Measurements from ENCODE around the gene CLIP1.
"Not testable (repeated sequence)": the region's sequence is repeated elsewhere in the genome, so short reads cannot be mapped to it uniquely, and the experiment has no call there.

CLIP1 gene

GRCh38 chr12:122394626-122395194, 27.8 kb downstream of the CLIP1 start:
- no peak for DNase-seq

GRCh38 chr12:122393817-122394216, 28.7 kb downstream of the CLIP1 start:
- DNase-seq: no peak

DNA sequence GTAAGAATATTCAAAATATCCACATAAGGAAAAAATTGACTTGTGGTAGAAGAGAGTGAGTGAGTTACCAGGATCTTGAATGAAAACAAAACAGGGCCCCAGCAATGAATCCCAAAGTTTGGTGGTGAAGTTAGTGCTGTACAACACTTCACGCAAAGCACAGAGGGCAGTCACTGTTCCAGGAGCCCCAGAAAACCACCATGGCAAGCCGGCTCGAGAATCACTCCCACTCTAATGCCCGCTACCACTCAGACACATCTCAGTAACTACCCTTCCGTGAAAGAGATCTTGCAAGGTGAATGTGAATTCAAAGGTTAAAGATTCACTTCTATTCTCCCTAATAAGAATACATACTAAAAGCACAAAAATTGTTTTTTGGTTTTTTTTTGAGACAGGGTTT, 30.1 kb downstream of the CLIP1 start:
- no peak for DNase-seq

DNA sequence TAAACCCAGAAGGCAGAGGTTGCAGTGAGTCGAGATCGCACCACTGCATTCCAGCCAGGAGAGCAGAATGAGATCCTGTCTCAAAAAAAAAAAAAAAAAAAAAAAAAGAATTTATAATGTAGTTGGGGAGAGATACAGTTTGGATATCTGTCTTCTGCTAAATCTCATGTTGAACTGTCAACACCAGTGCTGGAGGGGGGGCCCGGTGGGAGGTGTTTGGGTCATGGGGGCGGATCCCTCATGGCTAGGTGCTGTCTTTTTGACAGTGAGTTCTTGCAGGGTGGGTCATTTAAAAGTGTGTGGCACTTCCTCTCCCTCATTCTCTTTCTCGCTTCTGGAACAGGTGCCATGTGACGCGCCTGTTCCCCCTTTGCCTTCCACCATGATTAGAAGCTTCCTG, 32.8 kb downstream of the CLIP1 start:
- DNase-seq: no peak

- no peak for DNase-seq
Observed at GRCh38 chr12:122387887-122388286, 34.6 kb downstream of the CLIP1 start.

DNA sequence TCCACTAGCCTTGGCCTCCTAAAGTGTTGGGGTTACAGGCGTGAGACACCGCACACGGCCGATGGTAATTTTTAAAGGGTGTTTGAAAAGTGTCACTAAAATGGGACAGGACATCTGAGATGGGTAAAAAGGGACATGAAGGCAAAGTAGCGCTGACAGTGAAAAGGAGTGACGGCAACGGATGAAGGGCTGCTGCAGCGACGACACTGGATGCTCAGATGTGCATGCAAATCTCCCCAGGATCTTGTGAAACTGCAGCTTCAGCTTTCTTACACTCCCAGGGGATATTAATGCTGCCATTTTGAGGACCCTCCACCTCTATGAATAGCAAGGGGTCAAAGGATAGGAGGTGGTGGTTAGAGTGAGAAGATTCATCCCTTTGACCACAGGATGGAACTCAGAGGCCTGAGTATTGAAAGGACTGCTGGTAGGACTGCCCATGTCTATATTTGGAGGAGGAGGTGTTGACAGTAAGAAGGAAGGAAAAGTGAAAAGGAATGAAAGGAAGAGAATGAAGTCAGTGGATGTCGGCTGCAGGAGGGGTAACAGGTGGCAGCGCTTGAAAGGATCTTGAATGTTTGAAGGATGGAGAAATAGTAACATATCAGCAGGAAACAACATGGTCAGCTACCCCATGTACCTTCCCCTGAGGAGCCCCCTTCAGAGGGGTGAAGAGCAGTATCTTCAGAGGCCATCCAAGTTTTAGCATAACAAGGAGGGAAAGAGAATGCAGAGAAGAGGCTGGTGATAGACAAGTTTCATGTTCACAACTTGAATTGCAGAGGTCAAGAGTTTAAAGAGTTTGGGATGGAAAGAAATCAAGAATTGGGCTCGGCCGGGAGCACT, 37.1 kb downstream of the CLIP1 start:
- no peak for DNase-seq

- DNase-seq: no peak
Observed at GRCh38 chr12:122382919-122383350, 39.5 kb downstream of the CLIP1 start.

- DNase-seq: no peak
Observed at GRCh38 chr12:122381021-122381420, 41.4 kb downstream of the CLIP1 start.

- not testable (repeated sequence) for DNase-seq
Observed at GRCh38 chr12:122376751-122377150, 45.7 kb downstream of the CLIP1 start.

DNA sequence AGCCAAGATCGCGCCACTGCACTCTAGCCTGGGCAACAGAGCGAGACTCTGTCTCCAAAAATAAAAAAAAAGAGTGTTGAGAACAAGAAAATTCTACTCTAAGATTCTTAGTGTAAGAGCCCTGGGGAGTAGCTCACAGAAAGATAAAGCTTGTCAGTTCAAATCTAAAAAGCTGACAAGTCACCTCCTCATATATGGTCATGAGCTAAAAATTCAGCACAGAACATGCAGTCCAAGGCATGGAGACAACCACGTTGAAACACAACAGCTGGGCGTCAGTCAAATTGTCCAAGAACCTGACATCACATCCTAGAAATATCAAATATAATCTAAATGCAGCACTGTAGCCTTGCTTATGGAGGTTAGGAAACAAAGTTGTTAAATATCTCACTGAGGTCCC, 47.8 kb downstream of the CLIP1 start:
- no peak for DNase-seq

- no peak for DNase-seq
Observed at GRCh38 chr12:122371475-122372045, 50.9 kb downstream of the CLIP1 start.

GRCh38 chr12:122368361-122369073, 54.0 kb downstream of the CLIP1 start:
- DNase-seq: no peak

DNA sequence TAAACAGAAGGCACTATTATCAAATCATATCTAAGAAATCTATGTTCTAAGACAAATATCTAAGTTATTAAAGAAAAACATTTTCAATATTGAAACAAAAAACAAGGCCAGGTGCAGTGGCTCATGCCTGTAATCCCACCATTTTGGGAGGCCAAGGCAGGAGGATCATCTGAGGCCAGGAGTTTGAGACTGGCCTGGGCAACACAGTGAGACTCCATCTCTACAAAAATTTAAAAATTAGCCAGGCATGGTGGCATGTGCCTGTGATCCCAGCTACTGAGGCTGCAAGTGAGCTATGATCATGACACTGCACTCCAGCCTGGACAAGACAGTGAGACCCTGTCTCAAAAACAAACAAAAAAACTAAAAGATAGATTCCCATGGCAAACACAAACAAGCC, 54.8 kb downstream of the CLIP1 start:
- DNase-seq: not testable (repeated sequence)

DNA sequence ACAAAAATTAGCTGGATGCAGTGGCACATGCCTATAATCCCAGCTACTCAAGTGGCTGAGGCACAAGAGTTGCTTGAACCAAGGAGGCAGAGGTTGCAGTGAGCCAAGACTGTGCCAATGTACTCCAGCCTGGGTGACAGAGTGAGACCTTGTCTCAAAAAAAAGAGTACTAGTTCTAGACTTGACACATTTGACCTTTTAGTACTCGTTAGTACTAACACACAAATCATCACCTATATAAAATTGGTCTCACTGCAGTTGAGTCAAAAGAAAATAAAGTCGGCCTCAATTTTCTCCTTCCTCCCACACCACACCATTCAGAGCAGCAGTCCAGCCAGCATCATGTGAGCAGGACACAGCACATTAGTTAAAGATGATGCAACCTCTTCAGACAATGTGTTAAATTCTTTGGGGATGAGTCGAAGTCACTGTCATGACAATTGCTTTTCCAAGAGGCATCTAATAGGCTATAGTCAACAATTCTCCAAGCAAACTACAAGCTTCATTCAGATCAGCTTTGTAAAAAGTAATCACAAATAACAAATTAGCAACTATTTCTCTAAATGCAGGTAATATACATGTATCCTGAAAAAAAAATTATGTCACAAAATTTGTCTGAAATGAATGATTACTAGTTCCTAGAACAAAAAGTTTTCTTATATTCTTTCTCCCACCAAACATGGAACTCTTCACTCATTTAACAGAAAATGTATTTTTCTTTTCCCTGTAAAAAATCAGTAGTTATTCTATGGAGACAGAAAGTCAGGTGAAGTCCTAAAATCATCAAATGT, 55.6 kb downstream of the CLIP1 start:
- no peak for DNase-seq

- DNase-seq: not testable (repeated sequence)
Observed at GRCh38 chr12:122365226-122365625, 57.2 kb downstream of the CLIP1 start.

- no peak for DNase-seq
Observed at GRCh38 chr12:122363782-122364181, 58.7 kb downstream of the CLIP1 start.

GRCh38 chr12:122362755-122363154, 59.7 kb downstream of the CLIP1 start:
- peak; percentile 25 for DNase-seq

GRCh38 chr12:122358403-122358802, 64.1 kb downstream of the CLIP1 start:
- not testable (repeated sequence) for DNase-seq

GRCh38 chr12:122357536-122357935, 64.9 kb downstream of the CLIP1 start:
- DNase-seq: not testable (repeated sequence)

DNA sequence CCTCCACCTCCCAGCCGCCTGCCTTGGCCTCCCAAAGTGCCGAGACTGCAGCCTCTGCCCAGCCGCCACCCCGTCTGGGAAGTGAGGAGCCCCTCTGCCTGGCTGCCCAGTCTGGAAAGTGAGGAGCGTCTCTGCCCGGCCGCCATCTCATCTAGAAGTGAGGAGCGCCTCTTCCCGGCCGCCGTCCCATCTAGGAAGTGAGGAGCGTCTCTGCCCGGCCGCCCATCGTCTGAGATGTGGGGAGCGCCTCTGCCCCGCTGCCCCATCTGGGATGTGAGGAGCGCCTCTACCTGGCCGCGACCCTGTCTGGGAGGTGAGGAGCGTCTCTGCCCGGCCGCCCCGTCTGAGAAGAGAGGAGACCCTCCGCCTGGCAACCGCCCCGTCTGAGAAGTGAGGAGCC, 65.5 kb downstream of the CLIP1 start:
- DNase-seq: not testable (repeated sequence)

- peak; percentile 80 for DNase-seq
Observed at GRCh38 chr12:122356192-122356635, 66.3 kb downstream of the CLIP1 start.

- no peak for DNase-seq
Observed at GRCh38 chr12:122355706-122356105, 66.8 kb downstream of the CLIP1 start.
